Smooth muscle cell (in vitro differentiated cells): ENCODE results near the gene TLR9. TPM values are rescaled to one million over a fixed set of nuclear protein-coding genes. Genes with fewer than 3 reads are reported as not detected.

ENCODE experiments used
- DNase-seq: peaks from one replicate; lab custom pipeline; 2025; ENCODE audit not compliant: unreplicated experiment; lab: John Stamatoyannopoulos, UW
- H2AFZ ChIP-seq: fragments of 200-600 bp; sonication (generic); 2 replicates; pipeline ENCODE4 v1.6.0; 2016; ENCODE audit warnings: antibody characterized with exemption, low read depth, mild to moderate bottlenecking
- H3F3A ChIP-seq: fragments of 200-600 bp; sonication (generic); 2 replicates; pipeline ENCODE4 v1.6.0; 2017; ENCODE audit warnings: antibody characterized with exemption, low read depth
- H3K27ac ChIP-seq: fragments of 200-600 bp; sonication (generic); 2 replicates; pipeline ENCODE4 v1.5.1; 2016; ENCODE audit warnings: low read depth, mild to moderate bottlenecking
- H3K27me3 ChIP-seq: fragments of 200-600 bp; sonication (generic); 2 replicates; pipeline ENCODE4 v1.6.1; 2016; ENCODE audit warnings: low read depth, mild to moderate bottlenecking
- H3K36me3 ChIP-seq: fragments of 200-600 bp; sonication (generic); 2 replicates; pipeline ENCODE4 v1.5.1; 2016; ENCODE audit warnings: low read depth
- H3K4me1 ChIP-seq: fragments of 200-600 bp; sonication (generic); 2 replicates; pipeline ENCODE4 v1.5.1; 2016; ENCODE audit warnings: low read depth
- H3K4me2 ChIP-seq: fragments of 200-600 bp; sonication (generic); 2 replicates; pipeline ENCODE4 v1.6.0; 2016; ENCODE audit warnings: mild to moderate bottlenecking
- H3K4me3 ChIP-seq: fragments of 200-600 bp; sonication (generic); 2 replicates; pipeline ENCODE4 v1.5.1; 2016; ENCODE audit warnings: mild to moderate bottlenecking
- H3K79me2 ChIP-seq: fragments of 200-600 bp; sonication (generic); 2 replicates; pipeline ENCODE4 v1.6.0; 2016; ENCODE audit warnings: low read depth, mild to moderate bottlenecking
- H3K9ac ChIP-seq: fragments of 200-600 bp; sonication (generic); 2 replicates; pipeline ENCODE4 v1.6.0; 2016; ENCODE audit warnings: low read depth
- H3K9me3 ChIP-seq: fragments of 200-600 bp; sonication (generic); replicated peaks from 2 replicates; pipeline ENCODE4 v1.5.1; 2016; ENCODE audit warnings: low read depth
- H4K20me1 ChIP-seq: fragments of 200-600 bp; sonication (generic); 2 replicates; pipeline ENCODE4 v1.6.0; 2016; ENCODE audit warnings: low read depth
- CTCF ChIP-seq: fragments of 200-600 bp; sonication (generic); IDR thresholded peaks from 2 replicates; pipeline ENCODE4 v1.5.1; 2017; ENCODE audit warnings: borderline replicate concordance, mild to moderate bottlenecking, antibody characterized with exemption; ENCODE audit not compliant: insufficient read depth, poor library complexity, severe bottlenecking
- WGBS: methylation state at CpG from one replicate; pipeline ENCODE4 v1.1.7; 2016; ENCODE audit warnings: low lambda C conversion rate; 5-methylcytosine and 5-hydroxymethylcytosine counted together
- polyA plus RNA-seq: library from polyadenylated mRNA; unstranded; fragments of >200 nt; fragmentation: Nextera tagmentation; extraction: Ambion mirVana; gene quantifications from 2 replicates; pipeline ENCODE4 v1.2.1, GENCODE V29; 2016
- total RNA-seq: library from RNA; depleted of rRNA; stranded (reverse); fragments of >200 nt; gene quantifications from 2 replicates; pipeline ENCODE4 v1.2.3, GENCODE V29; 2014

The TLR9 gene
- total and polyA plus RNA-seq, 2 experiments from 2014 or later = 0.09 TPM; not detected in 1

- no peak overlapping the region for H3K9ac ChIP-seq
- 95% methylated on average over 7 of the region's 7 CpGs for WGBS
- H4K20me1 ChIP-seq = peaks cover under 1% of the 10 kb centered on the region
- no peak for DNase-seq
- no peaks in the 10 kb centered on the region for H3K36me3 ChIP-seq
- H3F3A ChIP-seq = no peaks in the 10 kb centered on the region
- no peak overlapping the region for H2AFZ ChIP-seq
- no peaks in the 10 kb centered on the region for H3K9me3 ChIP-seq
- no peaks in the 10 kb centered on the region for H3K79me2 ChIP-seq
- H3K27me3 ChIP-seq = no peaks in the 10 kb centered on the region
- H3K4me3 ChIP-seq = no peak overlapping the region
- no peaks in the 10 kb centered on the region for H3K4me1 ChIP-seq
- no peak overlapping the region for H3K4me2 ChIP-seq
- no peak overlapping the region for H3K27ac ChIP-seq
- no peak for TF ChIP-seq CTCF
These were observed 10.1 kb downstream of the TLR9 start for GRCh38 chr3:52215351-52215750.

- peaks cover under 1% of the 10 kb centered on the region for H3K36me3 ChIP-seq
- DNase-seq = no peak
- no peak overlapping the region for H2AFZ ChIP-seq
- H3K27ac ChIP-seq = no peak overlapping the region
- H4K20me1 ChIP-seq = peaks cover 9% of the 10 kb centered on the region
- no peak overlapping the region for H3K4me3 ChIP-seq
- no peaks in the 10 kb centered on the region for H3K27me3 ChIP-seq
- TF ChIP-seq CTCF = no peak
- no peaks in the 10 kb centered on the region for H3F3A ChIP-seq
- no peaks in the 10 kb centered on the region for H3K79me2 ChIP-seq
- H3K9me3 ChIP-seq = no peaks in the 10 kb centered on the region
- no peak overlapping the region for H3K9ac ChIP-seq
- no peaks in the 10 kb centered on the region for H3K4me1 ChIP-seq
- no peak overlapping the region for H3K4me2 ChIP-seq
These were observed 11.5 kb downstream of the TLR9 start for GRCh38 chr3:52213901-52214300.

GRCh38 chr3:52213005-52213404 lies 12.4 kb downstream of the TLR9 start:
- no peak overlapping the region for H3K4me2 ChIP-seq

More at GRCh38 chr3:52213005-52213404, 12.4 kb downstream of the TLR9 start:
- Histone ChIP-seq H3F3A (no peaks in the 10 kb centered on the region), H4K20me1 (peaks cover 9% of the 10 kb centered on the region), H3K9ac (no peak overlapping the region), H3K4me1 (no peaks in the 10 kb centered on the region), H3K9me3 (no peaks in the 10 kb centered on the region), H3K79me2 (no peaks in the 10 kb centered on the region), H2AFZ (no peak overlapping the region), H3K27me3 (no peaks in the 10 kb centered on the region), H3K27ac (no peak overlapping the region), H3K36me3 (peaks cover 5% of the 10 kb centered on the region), H3K4me3 (no peak overlapping the region)
- 96% methylated on average over 8 of the region's 8 CpGs for WGBS
- TF ChIP-seq CTCF = no peak
- no peak for DNase-seq
